OCI-M2 (cell line): ENCODE results near the gene EFCC1.
"Not testable (repeated sequence)": the region's sequence is repeated elsewhere in the genome, so short reads cannot be mapped to it uniquely, and the experiment has no call there.

Experiments
- DNase-seq: peaks from one replicate; lab custom pipeline; 2025; ENCODE audit not compliant: unreplicated experiment; lab: John Stamatoyannopoulos, UW

Gene EFCC1

GRCh38 chr3:129050556-129051295, 49.6 kb downstream of the EFCC1 start:
- no peak for DNase-seq

GRCh38 chr3:129051871-129052340, 50.8 kb downstream of the EFCC1 start:
- no peak for DNase-seq

GRCh38 chr3:129052675-129053074, 51.6 kb downstream of the EFCC1 start:
- no peak for DNase-seq

GRCh38 chr3:129054605-129055104, 53.6 kb downstream of the EFCC1 start:
- DNase-seq = peak; percentile 59

- DNase-seq = peak; percentile 14
Observed at GRCh38 chr3:129056451-129057173, 55.5 kb downstream of the EFCC1 start.

GRCh38 chr3:129057249-129057648, 56.1 kb downstream of the EFCC1 start:
- no peak for DNase-seq

- DNase-seq = no peak
Observed at GRCh38 chr3:129058441-129059200, 57.5 kb downstream of the EFCC1 start.

GRCh38 chr3:129059311-129059958, 58.3 kb downstream of the EFCC1 start:
- DNase-seq = no peak

- DNase-seq = no peak
Observed at GRCh38 chr3:129060276-129061022, 59.3 kb downstream of the EFCC1 start, which contains the start of gene GP9. GP9 (plus strand) TSS chr3:129060779; CDS start chr3:129061740, 961 bp downstream.

- DNase-seq = no peak
Observed at GRCh38 chr3:129061023-129061887, 60.2 kb downstream of the EFCC1 start.

- no peak for DNase-seq
Observed at GRCh38 chr3:129061888-129062834, 61.1 kb downstream of the EFCC1 start.

- DNase-seq = no peak
Observed at GRCh38 chr3:129063091-129063640, 62.1 kb downstream of the EFCC1 start.

GRCh38 chr3:129063841-129064482, 62.9 kb downstream of the EFCC1 start:
- no peak for DNase-seq

GRCh38 chr3:129065016-129065719, 64.1 kb downstream of the EFCC1 start:
- no peak for DNase-seq

GRCh38 chr3:129065720-129066073, 64.6 kb downstream of the EFCC1 start:
- DNase-seq = no peak

GRCh38 chr3:129067719-129068118, 66.6 kb downstream of the EFCC1 start:
- DNase-seq = not testable (repeated sequence)
